Activated CD4-positive, alpha-beta memory T cell treated with anti-CD3 and anti-CD28 coated beads, Interleukin-2, amount 10 ng/mL, durations not matched to agents 7 days and 5 days (primary cell): ENCODE results near the gene TP53I3. TPM values are rescaled to one million over a fixed set of nuclear protein-coding genes. Genes with fewer than 3 reads are reported as not detected.

Experiments
- CTCF ChIA-PET: fragments of 350-600 bp; sonication (Branson Sonifier 250); formaldehyde crosslinking; loops from one replicate; lab custom pipeline; 2021; ENCODE audit warnings: antibody characterized with exemption, inconsistent platforms; lab: Charles Lee
- POLR2A ChIA-PET: fragments of 350-600 bp; sonication (Branson Sonifier 250); formaldehyde crosslinking; loops from one replicate; lab custom pipeline; 2021; ENCODE audit warnings: antibody characterized with exemption; lab: Charles Lee
- DNase-seq: peaks from one replicate; pipeline ENCODE4 v3.0.0-alpha.2; 2020
- H3K27ac Mint-ChIP-seq: one replicate; pipeline ENCODE4 v1.8.0; 2021; ENCODE audit warnings: mild to moderate bottlenecking, mixed read lengths
- H3K27me3 Mint-ChIP-seq: one replicate; pipeline ENCODE4 v1.8.0; 2021; ENCODE audit warnings: mixed read lengths
- H3K36me3 Mint-ChIP-seq: one replicate; pipeline ENCODE4 v1.8.0; 2021; ENCODE audit warnings: low read depth, mixed read lengths
- H3K4me1 Mint-ChIP-seq: one replicate; pipeline ENCODE4 v1.8.0; 2021; ENCODE audit warnings: mixed read lengths
- H3K4me3 Mint-ChIP-seq: one replicate; pipeline ENCODE4 v1.8.0; 2021; ENCODE audit warnings: mild to moderate bottlenecking, mixed read lengths
- H3K9me3 Mint-ChIP-seq: one replicate; pipeline ENCODE4 v1.8.0; 2021; ENCODE audit warnings: mixed read lengths
- total RNA-seq, 2 experiments: library from RNA; stranded (reverse); gene quantifications; one replicate each; pipeline ENCODE4 v1.2.3, GENCODE V29; 2021

TP53I3 gene
- total RNA-seq, 2 experiments from 2014 or later, result 2.7 to 2.9 TPM

GRCh38 chr2:24087032-24087431, 2.4 kb upstream of the TP53I3 start:
- CTCF ChIA-PET, result interaction anchor here (0.8 to 1.4 kb wide), 4 partner anchors 9 to 774 kb away, joined by 3 to 6 read pairs (median 4); partner anchors contain the start of gene ATAD2B
- peaks cover 3% of the 10 kb centered on the region for H3K36me3 Mint-ChIP-seq

GRCh38 chr2:24086241-24086640, 1.6 kb upstream of the TP53I3 start:
- no peak for DNase-seq
- Mint-ChIP-seq H3K36me3 (peaks cover 6% of the 10 kb centered on the region), H3K27ac (no peak overlapping the region), H3K27me3 (no peaks in the 10 kb centered on the region), H3K4me3 (no peak overlapping the region), H3K4me1 (peaks cover 21% of the 10 kb centered on the region), H3K9me3 (no peaks in the 10 kb centered on the region)
- ChIA-PET POLR2A (no interaction called here), CTCF (interaction anchor here (0.8 to 3.9 kb wide), 2 partner anchors 261 to 773 kb away, joined by 6 to 80 read pairs; no protein-coding TSS in a partner anchor)

More at GRCh38 chr2:24087032-24087431, 2.4 kb upstream of the TP53I3 start:
- Mint-ChIP-seq H3K4me1 (peaks cover 21% of the 10 kb centered on the region), H3K27me3 (no peaks in the 10 kb centered on the region), H3K9me3 (no peaks in the 10 kb centered on the region), H3K27ac (no peak overlapping the region), H3K4me3 (no peak overlapping the region)
- POLR2A ChIA-PET, result no interaction called here
- DNase-seq, result no peak

- Mint-ChIP-seq H3K36me3 (peaks cover 10% of the 10 kb centered on the region), H3K4me3 (peak overlapping the region; percentile 85), H3K4me1 (peaks cover 21% of the 10 kb centered on the region), H3K27me3 (no peaks in the 10 kb centered on the region), H3K27ac (no peak overlapping the region), H3K9me3 (no peaks in the 10 kb centered on the region)
- DNase-seq, result no peak
- ChIA-PET CTCF (interaction anchor here (0.6 to 3.9 kb wide), 24 partner anchors 9 to 264 kb away, joined by 3 to 80 read pairs (median 6); partner anchors contain the start of genes ATAD2B, FAM228B, PFN4 and SF3B6), POLR2A (interaction anchor here (1.0 to 4.1 kb wide), 5 partner anchors 9 to 261 kb away, joined by 3 to 45 read pairs (median 8); partner anchors contain the start of genes ATAD2B, SF3B6 and WDCP)
Measured at GRCh38 chr2:24085200-24085489, 511 bp upstream of the TP53I3 start.

DNA sequence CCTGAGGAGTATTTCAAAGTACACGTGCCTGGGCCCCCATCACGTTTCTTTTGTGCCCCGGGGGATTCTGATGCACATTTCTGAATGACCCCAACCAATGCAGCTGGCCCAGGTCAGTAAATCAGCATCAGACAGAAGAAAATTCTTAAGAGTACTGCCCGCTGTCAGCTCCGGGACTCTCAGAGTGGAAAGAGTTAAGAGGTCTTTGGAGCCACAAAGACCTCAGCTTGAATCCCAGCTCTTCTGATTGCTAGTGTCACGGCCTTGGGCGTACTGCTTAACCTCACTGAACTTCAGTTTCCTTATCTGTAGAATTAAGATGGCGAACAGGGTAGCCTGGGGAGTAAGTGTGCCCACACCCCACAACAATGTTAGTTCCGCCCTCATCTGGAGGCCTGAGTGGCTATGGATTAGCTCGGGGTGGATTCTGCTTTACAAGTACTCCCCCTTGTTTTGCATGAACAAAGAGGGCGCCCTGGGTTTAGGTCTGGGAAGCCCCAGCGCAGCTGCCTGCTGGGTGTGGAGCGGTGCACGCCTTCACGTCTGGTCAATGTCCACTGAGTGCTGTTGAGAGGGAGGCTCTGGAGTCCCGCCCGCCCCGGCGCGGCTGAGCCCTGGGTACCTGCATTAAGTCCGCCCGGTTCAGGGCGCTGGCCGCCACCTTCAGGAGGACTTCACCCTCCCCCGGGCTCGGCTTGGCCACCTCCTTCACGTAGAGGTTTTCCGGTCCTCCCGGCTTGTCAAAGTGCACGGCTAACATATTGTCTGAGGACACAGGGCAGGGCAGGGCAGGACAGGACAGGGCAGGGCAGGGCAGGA, 858 bp downstream of the TP53I3 start:
- ChIA-PET CTCF (interaction anchor here (0.6 to 3.9 kb wide), 38 partner anchors 11 to 294 kb away, joined by 3 to 80 read pairs (median 5); partner anchors contain the start of genes ATAD2B, FAM228B, PFN4 and WDCP), POLR2A (interaction anchor here (1.0 to 4.1 kb wide), 6 partner anchors 7 to 275 kb away, joined by 3 to 45 read pairs (median 6); partner anchors contain the start of genes ATAD2B, SF3B6 and WDCP)
- Mint-ChIP-seq H3K27me3 (no peaks in the 10 kb centered on the region), H3K36me3 (peaks cover 10% of the 10 kb centered on the region), H3K9me3 (no peaks in the 10 kb centered on the region), H3K4me3 (peak overlapping the region; percentile 85), H3K27ac (peak overlapping the region; percentile 85), H3K4me1 (peaks cover 21% of the 10 kb centered on the region)
- DNase-seq, result peak; percentile 58

DNA sequence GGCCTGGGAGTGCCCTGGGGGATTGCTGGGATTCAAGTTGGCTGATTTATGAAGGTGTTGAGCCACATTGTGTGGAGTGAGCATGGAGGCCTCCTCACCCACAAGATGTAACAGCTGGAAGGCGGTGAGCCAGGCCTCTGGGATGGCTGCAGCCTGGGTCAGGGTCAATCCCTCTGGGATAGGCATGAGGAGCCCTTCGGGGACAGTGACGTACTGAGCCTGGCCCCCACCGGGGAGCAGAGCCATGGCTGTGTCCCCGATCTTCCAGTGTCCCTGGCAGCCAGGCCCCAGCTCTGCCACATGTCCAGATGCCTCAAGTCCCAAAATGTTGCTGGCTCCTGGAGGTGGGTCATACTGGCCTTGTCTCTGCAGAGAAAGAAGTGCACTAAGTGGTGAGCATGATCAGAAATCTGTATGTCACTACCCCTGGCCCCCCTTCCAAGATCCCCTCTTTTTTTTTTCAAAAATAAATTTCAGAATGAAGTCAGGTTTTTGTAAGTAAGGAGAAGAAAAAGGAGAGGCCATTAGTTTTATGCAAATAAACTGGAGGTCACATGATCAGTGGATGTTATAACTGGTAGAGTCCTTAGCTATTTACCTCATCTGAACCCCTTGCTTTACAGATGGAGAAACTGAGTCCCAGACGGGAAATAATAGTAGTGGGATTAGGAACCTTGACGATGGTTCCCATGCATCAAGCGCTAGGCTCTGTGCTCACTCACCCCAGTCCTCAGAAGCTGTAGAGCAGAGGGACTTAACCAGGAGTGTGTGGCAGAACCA, 1.7 kb downstream of the TP53I3 start:
- Mint-ChIP-seq H3K9me3 (no peaks in the 10 kb centered on the region), H3K36me3 (peaks cover 10% of the 10 kb centered on the region), H3K4me1 (peaks cover 21% of the 10 kb centered on the region), H3K27ac (no peak overlapping the region), H3K27me3 (no peaks in the 10 kb centered on the region), H3K4me3 (peak overlapping the region; percentile 85)
- no peak for DNase-seq
- ChIA-PET CTCF (interaction anchor here (0.6 to 3.9 kb wide), 24 partner anchors 10 to 294 kb away, joined by 3 to 80 read pairs (median 6); partner anchors contain the start of genes ATAD2B, FAM228B and WDCP), POLR2A (interaction anchor here (1.0 to 4.1 kb wide), 4 partner anchors 36 to 276 kb away, joined by 3 to 45 read pairs (median 10); partner anchors contain the start of genes ATAD2B and WDCP)

- Mint-ChIP-seq H3K4me1 (peaks cover 32% of the 10 kb centered on the region), H3K9me3 (no peaks in the 10 kb centered on the region), H3K27me3 (no peaks in the 10 kb centered on the region), H3K27ac (no peak overlapping the region), H3K4me3 (no peak overlapping the region), H3K36me3 (peaks cover 10% of the 10 kb centered on the region)
- no peak for DNase-seq
- CTCF ChIA-PET, result interaction anchor here (3.5 kb wide), 1 partner anchor 154 kb away, joined by 17 read pairs; the partner anchor contains the start of gene ATAD2B
- POLR2A ChIA-PET, result no interaction called here
Measured at GRCh38 chr2:24080701-24081100, 3.9 kb downstream of the TP53I3 start.

GRCh38 chr2:24077879-24078278, 6.8 kb downstream of the TP53I3 start:
- Mint-ChIP-seq H3K36me3 (peaks cover 23% of the 10 kb centered on the region), H3K4me1 (peaks cover 35% of the 10 kb centered on the region), H3K27me3 (no peaks in the 10 kb centered on the region), H3K9me3 (no peaks in the 10 kb centered on the region), H3K4me3 (peak overlapping the region; percentile 98), H3K27ac (peak overlapping the region; percentile 96)
- ChIA-PET POLR2A (interaction anchor here (1.3 to 3.4 kb wide), 6 partner anchors 29 to 152 kb away, joined by 3 to 64 read pairs (median 12); partner anchors contain the start of genes ATAD2B, FKBP1B, UBXN2A and WDCP), CTCF (interaction anchor here (0.7 to 3.5 kb wide), 3 partner anchors 9 to 253 kb away, joined by 4 to 17 read pairs (median 9); partner anchors contain the start of gene ATAD2B)
- DNase-seq, result no peak

DNA sequence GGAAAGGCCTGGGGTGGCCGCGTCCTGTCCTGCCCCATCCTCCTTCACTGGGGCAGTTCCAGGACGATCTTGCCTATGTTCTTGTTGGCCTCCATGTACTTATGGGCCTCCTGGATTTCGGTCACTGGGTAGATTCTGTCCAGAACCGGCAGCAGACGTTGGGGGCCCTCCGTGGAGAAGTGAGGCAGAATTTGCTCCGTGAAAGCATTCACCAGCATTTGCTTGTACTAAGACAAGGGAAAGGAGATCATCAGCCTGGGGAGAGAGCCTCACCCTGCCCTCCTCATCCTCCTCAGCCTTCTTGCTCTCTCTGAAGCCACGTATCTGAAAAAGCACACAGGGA, 7.1 kb downstream of the TP53I3 start:
- peak overlapping the region; percentile 98 for H3K4me3 Mint-ChIP-seq
- H3K27me3 Mint-ChIP-seq, result no peaks in the 10 kb centered on the region
- H3K9me3 Mint-ChIP-seq, result no peaks in the 10 kb centered on the region
- no peak for DNase-seq
- H3K4me1 Mint-ChIP-seq, result peaks cover 37% of the 10 kb centered on the region
- CTCF ChIA-PET, result interaction anchor here (1.4 to 2.4 kb wide), 3 partner anchors 23 to 253 kb away, joined by 4 to 22 read pairs (median 10); partner anchors contain the start of gene ATAD2B
- H3K27ac Mint-ChIP-seq, result peak overlapping the region; percentile 96
- peaks cover 26% of the 10 kb centered on the region for H3K36me3 Mint-ChIP-seq
- POLR2A ChIA-PET, result interaction anchor here (1.3 to 3.4 kb wide), 6 partner anchors 7 to 151 kb away, joined by 3 to 64 read pairs (median 11); partner anchors contain the start of genes ATAD2B, FKBP1B, TP53I3 and WDCP

DNA sequence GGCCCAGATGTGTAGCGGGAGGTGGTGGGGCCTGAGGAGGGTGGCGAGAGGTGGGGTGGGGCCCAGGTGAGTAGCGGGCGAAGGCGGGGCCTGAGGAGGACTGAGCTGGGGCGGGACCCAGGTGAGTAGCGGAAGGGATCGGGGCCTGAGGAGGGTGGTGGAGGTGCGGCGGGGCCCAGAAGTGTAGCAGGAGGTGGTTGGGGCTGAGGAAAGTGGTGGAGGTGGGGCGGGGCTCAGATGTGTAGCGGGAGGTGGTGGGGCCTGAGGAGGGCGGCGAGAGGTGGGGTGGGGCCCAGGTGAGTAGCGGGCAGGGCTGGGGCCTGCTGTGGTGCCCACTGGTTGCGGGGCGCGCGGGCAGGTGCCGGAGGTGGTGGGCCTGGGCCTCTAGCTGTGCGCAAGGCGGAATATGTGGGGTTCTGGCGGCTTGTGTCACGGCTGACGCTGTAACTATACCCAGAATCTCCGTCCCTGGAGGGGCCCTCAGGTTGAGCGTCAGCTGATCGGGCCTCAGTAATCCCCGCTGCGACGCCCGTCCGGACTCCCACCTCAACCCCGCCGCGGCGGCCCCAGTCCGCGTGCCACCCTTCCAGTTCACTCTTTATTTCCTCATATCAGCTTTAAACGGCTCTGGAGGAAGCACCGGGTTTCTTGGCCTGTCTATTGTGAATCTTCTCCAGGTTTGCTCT, 7.6 kb downstream of the TP53I3 start:
- H3K4me1 Mint-ChIP-seq, result peaks cover 38% of the 10 kb centered on the region
- POLR2A ChIA-PET, result interaction anchor here (0.6 to 3.4 kb wide), 15 partner anchors 8 to 1801 kb away, joined by 3 to 64 read pairs (median 5); partner anchors contain the start of genes ASXL2, ATAD2B, CENPO and FKBP1B
- H3K4me3 Mint-ChIP-seq, result peak overlapping the region; percentile 98
- no peak for DNase-seq
- peaks cover 27% of the 10 kb centered on the region for H3K36me3 Mint-ChIP-seq
- H3K27me3 Mint-ChIP-seq, result no peaks in the 10 kb centered on the region
- CTCF ChIA-PET, result interaction anchor here (0.7 to 2.4 kb wide), 7 partner anchors 8 to 253 kb away, joined by 3 to 22 read pairs (median 4); partner anchors contain the start of genes ATAD2B, TP53I3 and WDCP
- peak overlapping the region; percentile 96 for H3K27ac Mint-ChIP-seq
- H3K9me3 Mint-ChIP-seq, result no peaks in the 10 kb centered on the region

DNA sequence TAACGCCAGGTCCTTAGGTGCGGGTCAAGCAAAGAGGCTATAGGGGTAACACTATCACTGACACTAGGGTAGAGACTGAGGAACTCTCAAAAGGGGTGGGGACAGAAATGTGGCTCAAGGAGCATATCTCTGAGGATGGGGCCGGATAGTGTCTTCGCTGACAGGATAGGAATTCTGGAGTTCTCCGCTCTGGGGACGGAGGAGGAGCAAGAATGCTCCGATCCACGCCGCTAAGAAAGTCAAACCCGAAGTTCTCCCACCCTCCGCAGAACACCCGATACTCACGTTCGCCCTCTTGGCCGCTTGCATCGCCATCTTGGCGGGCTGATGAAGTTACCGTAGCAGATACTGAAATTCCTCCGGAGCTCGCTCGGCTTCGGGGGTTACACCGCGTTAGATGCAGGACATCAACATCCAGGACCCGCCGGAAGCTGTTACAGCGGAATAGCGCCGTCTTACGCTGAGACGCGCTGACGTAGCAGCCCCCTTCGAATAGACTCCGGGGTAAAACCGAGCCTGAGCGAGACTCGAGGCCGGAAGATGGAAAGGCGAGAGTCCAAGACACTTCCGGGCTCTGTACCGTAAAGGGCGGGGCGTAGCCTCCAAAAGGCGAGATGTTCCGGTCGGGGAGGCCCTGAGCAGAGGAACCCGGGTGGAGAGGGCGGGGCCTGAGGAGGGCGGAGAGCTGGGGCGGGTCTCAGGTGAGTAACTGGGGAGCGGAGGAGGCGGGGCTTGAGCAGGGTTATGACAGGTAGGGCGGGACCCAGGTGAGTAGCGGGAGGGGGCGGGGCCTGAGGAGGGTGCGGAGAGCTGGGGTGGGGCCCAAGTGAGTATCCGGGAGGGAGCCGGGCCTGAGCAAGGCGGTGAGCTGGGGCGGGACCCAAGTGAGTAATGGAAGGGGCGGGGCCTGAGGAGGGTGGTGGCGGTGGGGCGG, 8.5 kb downstream of the TP53I3 start, which contains the start of gene SF3B6:
Gene SF3B6, minus strand, starts transcription at position 412 of the 934 bp plus-strand sequence. Its CDS starts 97 bp downstream, at position 315.
- Mint-ChIP-seq H3K4me3 (peak within 1 kb of the TSS; percentile 98), H3K9me3 (no peaks in the 10 kb centered on the region), H3K36me3 (peaks cover 23% of the 10 kb centered on the region), H3K27ac (peak within 1 kb of the TSS; percentile 96), H3K27me3 (no peaks in the 10 kb centered on the region), H3K4me1 (peaks cover 38% of the 10 kb centered on the region)
- DNase-seq, result peak; percentile 100
- ChIA-PET CTCF (interaction anchor here (0.7 to 2.4 kb wide), 7 partner anchors 9 to 252 kb away, joined by 3 to 22 read pairs (median 4); partner anchors contain the start of genes ATAD2B, TP53I3 and WDCP), POLR2A (interaction anchor here (0.6 to 3.4 kb wide), 18 partner anchors 9 to 1802 kb away, joined by 3 to 64 read pairs (median 5); partner anchors contain the start of genes ASXL2, ATAD2B, CENPO and FKBP1B)
